Mesodermal cell (in vitro differentiated cells): ENCODE data around the gene TCAP.

ENCODE experiments used
- H3K27ac ChIP-seq: 2 replicates; pipeline ENCODE4 v1.7.0; 2013; ENCODE audit warnings: mild to moderate bottlenecking, low read depth, low read length, moderate library complexity; ENCODE audit not compliant: severe bottlenecking
- H3K36me3 ChIP-seq: 2 replicates; pipeline ENCODE4 v1.7.1; 2013; ENCODE audit warnings: mild to moderate bottlenecking, low read length, moderate library complexity; ENCODE audit not compliant: control insufficient read depth, insufficient read depth
- H3K4me1 ChIP-seq: one replicate; pipeline ENCODE4 v1.7.1; 2013; ENCODE audit warnings: mild to moderate bottlenecking, low read length; ENCODE audit not compliant: insufficient read depth, control insufficient read depth, poor library complexity, severe bottlenecking
- H3K4me3 ChIP-seq: 2 replicates; pipeline ENCODE4 v1.7.0; 2013; ENCODE audit warnings: low read length, control low read depth, mild to moderate bottlenecking; ENCODE audit not compliant: insufficient read depth, poor library complexity, severe bottlenecking; ENCODE audit errors: extremely low read depth
- H3K9me3 ChIP-seq: 2 replicates; pipeline ENCODE4 v1.7.1; 2013; ENCODE audit warnings: mild to moderate bottlenecking, low read length, moderate library complexity; ENCODE audit not compliant: control insufficient read depth
- WGBS, 2 experiments: methylation state at CpG; one replicate each; pipeline ENCODE4 v1.1.5; 2013; ENCODE audit warnings: missing lambda C conversion rate in 2 of 2; ENCODE audit not compliant: insufficient coverage in 2 of 2; 5-methylcytosine and 5-hydroxymethylcytosine counted together

TCAP gene

DNA sequence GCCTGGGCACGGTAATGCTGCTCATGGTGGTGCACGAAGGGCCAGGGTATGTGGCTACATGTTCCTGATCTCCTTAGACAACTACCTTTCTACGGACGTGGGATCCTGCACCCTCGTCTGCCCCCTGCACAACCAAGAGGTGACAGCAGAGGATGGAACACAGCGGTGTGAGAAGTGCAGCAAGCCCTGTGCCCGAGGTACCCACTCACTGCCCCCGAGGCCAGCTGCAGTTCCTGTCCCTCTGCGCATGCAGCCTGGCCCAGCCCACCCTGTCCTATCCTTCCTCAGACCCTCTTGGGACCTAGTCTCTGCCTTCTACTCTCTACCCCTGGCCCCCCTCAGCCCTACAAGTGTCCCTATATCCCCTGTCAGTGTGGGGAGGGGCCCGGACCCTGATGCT, 46.7 kb downstream of the TCAP start:
- Histone ChIP-seq H3K9me3 (no peaks in the 10 kb centered on the region), H3K4me1 (no peaks in the 10 kb centered on the region), H3K4me3 (no peak overlapping the region), H3K36me3 (peaks cover 78% of the 10 kb centered on the region), H3K27ac (no peak overlapping the region)
- 89 to 98% methylated on average over 8 to 9 of the region's 10 CpGs for WGBS, 2 experiments

DNA sequence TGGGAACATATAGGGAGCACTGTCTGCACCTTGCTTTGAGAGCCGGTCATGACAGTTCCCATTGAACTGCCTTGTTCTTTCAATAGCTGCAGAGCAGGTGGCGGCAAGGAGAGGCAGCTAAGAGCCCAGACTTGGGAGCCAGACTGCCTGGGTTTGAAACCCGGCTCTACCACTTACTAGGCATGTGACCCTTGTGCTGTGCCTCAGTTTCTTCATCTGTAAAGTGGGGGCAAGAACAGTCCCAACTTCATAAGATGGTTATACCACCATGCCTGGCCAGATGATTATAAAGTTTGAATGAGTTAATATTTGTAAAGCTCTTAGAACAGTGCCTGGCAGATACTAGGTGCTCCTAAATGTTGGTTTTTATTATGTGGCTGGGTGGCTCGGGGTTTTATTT, 49.1 kb downstream of the TCAP start:
- no peaks in the 10 kb centered on the region for H3K4me1 ChIP-seq
- no peak overlapping the region for H3K4me3 ChIP-seq
- WGBS, 2 experiments = 100% methylated on average over 3 of the region's 4 CpGs
- no peaks in the 10 kb centered on the region for H3K9me3 ChIP-seq
- peaks cover 76% of the 10 kb centered on the region for H3K36me3 ChIP-seq
- H3K27ac ChIP-seq = no peak overlapping the region

DNA sequence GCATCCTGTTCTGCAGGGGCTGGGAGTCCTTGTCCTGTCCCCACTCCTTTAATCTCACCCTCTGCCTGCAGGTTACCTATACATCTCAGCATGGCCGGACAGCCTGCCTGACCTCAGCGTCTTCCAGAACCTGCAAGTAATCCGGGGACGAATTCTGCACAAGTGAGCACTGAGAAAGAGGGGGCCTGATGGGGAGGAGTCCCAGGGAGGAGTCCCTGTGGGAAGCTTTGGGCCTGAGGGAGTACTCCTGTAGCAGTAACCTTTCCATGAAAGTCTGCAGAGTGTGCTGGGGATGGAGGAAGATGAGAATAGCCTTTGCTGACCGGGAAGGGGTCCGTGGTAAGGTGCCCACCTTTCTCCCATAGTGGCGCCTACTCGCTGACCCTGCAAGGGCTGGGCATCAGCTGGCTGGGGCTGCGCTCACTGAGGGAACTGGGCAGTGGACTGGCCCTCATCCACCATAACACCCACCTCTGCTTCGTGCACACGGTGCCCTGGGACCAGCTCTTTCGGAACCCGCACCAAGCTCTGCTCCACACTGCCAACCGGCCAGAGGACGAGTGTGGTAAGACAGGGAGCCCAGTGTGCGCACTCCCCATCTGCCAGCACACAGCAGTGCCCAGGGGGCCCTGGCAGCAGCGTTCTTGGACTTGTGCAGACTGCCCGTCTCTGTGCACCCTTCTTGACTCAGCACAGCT, 50.4 kb downstream of the TCAP start:
- 94% methylated on average over 15 to 18 of the region's 18 CpGs for WGBS, 2 experiments
- H3K36me3 ChIP-seq = peaks cover 76% of the 10 kb centered on the region
- no peaks in the 10 kb centered on the region for H3K9me3 ChIP-seq
- no peak overlapping the region for H3K4me3 ChIP-seq
- no peaks in the 10 kb centered on the region for H3K4me1 ChIP-seq
- no peak overlapping the region for H3K27ac ChIP-seq
